NCI-H1105 treated with DMSO at 0.1 percent for 48 hours (cell line): ENCODE measurements around the gene MARS1.

Experiments used
- DNase-seq: peaks from one replicate; lab custom pipeline; 2025; lab: John Stamatoyannopoulos, UW

The MARS1 gene

GRCh38 chr12:57518176-57518919 lies 30.5 kb downstream of the MARS1 start:
- no peak for DNase-seq

DNA sequence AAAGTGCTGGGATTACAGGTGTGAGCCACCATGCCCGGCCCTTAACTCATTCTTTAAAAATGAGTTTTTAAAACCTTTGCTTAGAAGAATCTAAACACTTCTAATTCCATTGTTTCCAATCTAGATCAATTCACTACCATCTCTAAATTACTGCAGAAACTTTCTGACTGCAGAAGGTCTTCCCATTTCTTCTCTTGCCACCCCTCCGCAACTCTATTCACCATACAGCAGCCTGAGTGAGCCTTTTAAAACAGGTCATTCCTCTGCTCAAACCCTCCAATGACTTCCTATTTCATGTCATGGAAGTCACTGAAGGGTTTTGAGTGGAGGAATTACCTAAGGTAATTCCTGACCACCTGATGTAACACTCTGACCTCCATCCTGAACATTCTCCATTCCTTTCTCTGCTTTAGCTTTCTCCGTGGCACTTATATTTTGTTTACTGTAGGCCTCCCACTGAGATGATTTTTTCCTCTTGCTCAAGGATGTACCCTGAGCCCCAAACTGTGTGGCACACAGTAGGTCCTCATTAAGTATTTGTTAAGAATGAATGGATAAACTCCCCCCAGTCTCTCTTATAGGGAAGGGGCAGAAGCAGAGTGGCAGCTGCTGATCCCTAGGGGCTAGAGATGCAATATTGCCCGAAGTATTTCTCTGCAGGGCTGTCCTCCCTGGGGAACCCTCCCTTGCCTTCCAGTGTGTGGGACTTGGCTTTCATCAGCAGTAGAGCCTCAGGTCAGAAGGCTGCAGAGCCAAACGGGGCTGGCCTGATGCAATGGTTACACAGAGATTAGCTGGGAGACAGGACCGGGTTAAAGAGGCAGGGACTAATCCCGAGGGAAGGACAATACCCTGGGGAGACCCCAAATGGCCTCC lies 31.3 kb downstream of the MARS1 start:
- no peak for DNase-seq

GRCh38 chr12:57519796-57520052 lies 31.9 kb downstream of the MARS1 start:
- peak; percentile 16 for DNase-seq

DNA sequence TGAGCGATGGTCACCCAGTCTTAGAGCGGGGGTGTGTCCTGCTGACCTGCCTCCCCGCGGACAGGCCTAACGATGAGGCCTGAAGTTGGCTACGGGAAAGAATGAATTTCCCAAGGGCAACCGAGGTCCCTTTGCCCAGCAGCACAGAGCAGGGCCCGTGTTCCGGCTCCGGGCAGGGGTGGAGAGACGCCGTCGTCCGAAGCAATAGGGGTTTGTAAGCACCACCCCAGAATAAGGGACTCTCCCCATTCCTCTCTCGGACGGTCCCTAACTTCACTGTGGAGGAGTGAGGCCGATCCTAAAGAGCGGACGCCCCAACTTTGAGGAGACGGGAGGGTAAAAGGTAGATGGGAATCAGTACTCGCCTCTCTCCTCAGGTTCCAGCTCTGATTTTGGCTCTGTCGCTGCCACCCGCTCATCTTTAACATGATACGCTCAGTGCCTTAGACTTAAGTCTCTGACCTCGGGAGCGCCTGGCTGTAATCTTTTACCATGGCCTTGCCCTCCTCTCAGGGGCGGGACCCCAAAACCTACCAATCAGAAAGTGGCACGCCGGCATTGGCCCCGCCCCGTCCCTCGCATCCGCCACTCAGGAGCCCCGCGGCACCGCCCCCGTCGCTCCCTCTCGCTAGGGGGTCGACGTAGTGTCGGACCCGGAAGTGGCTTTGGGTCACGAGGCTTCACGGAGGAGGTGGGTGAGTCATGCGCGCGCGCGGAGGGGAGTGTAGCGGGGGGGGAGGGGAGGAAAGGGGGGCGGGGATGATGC lies 32.4 kb downstream of the MARS1 start, which contains the start of gene DDIT3:
DDIT3 (minus strand) TSS at position 462 of the 766 bp plus-strand sequence. CDS start 3,108 bp downstream, outside the sequence.
- peak; percentile 92 for DNase-seq

DNA sequence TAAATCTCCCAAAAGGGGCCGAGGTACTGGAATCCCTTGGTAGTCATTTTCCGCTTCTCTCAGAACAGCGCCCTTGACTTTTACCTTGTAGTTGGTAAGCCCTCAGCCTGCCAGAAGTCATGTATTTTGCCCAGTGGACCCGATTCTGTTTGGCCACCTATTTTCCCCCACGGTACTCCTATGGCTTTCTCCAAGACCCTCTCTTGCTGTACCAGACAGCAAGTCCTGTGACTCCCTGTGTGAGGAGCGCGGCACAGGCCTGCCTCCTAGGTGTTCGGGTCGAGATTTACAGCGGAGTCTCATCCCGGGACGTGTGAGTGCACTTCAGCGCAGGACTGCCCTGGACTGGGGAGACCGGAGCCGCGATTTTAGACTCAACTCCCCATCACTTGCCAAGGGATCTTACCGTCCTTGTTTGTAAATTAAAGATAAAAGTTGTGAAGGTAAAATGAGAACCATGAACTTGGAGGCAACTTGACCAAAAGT lies 33.7 kb downstream of the MARS1 start:
- DNase-seq = no peak

- DNase-seq = peak; percentile 78
Observed at GRCh38 chr12:57522011-57522886, 34.4 kb downstream of the MARS1 start, which contains the start of gene MBD6. TSS of gene MBD6 (plus strand) at chr12:57522824. CDS start at chr12:57524304, 1,480 bp downstream.

DNA sequence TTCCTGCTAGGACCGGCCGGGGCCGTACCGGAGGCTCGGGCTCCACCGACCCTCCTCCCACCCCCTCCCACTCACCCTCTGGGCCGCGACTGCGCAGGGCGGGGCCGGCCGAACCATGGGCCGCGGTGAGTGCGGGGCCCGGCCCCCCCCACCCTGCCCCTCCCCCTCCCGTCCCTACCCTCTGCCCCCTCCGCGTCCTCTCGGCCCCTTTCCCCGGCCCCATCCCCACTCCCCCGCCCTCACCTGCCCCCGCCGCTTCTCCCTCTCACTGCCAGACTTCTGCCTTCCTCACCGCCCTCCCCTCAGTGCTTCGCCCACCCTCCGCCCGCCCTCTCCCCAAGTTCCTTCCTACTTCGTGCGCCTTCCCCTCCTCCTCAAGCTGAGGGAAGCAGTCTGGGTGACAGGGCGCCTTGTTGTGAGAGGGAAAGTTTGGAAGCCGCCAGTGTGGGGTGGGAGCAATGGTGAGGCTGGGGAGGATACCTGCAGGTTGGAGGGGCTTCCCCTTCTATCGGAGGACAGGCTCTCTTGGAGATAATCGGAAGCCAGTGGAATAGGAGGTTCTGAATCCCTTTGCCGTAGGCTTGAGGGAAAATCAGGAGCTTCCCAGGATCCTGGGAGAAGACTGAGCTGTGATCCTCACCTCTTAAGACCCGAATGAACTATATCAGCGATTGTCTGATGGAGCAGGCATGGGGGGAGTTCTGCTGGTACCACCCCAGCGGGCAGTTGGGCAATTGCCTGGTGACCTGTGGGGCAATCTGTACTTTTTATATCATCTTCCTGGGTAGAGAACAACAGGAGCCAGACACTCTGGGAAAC lies 35.2 kb downstream of the MARS1 start:
- no peak for DNase-seq

GRCh38 chr12:57523706-57524614 lies 36.1 kb downstream of the MARS1 start:
- DNase-seq = no peak

GRCh38 chr12:57524814-57525614 lies 37.1 kb downstream of the MARS1 start:
- no peak for DNase-seq

DNA sequence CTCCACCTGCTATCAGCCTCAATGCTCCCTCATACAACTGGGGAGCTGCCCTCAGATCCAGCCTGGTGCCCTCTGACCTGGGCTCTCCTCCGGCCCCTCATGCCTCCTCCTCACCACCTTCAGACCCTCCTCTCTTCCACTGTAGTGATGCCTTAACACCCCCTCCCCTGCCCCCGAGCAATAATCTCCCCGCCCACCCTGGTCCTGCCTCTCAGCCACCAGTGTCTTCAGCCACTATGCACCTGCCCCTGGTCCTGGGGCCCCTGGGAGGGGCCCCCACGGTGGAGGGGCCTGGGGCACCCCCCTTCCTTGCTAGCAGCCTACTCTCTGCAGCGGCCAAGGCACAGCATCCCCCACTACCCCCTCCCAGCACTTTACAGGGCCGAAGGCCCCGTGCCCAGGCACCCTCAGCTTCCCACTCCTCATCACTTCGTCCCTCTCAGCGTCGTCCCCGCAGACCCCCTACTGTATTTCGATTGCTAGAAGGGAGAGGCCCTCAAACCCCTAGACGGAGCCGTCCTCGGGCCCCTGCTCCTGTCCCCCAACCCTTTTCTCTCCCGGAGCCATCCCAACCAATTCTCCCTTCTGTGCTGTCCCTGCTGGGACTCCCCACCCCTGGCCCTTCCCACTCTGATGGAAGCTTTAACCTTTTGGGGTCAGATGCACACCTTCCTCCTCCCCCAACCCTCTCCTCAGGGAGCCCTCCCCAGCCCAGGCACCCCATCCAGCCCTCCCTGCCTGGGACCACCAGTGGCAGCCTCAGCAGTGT lies 37.9 kb downstream of the MARS1 start:
- no peak for DNase-seq

DNA sequence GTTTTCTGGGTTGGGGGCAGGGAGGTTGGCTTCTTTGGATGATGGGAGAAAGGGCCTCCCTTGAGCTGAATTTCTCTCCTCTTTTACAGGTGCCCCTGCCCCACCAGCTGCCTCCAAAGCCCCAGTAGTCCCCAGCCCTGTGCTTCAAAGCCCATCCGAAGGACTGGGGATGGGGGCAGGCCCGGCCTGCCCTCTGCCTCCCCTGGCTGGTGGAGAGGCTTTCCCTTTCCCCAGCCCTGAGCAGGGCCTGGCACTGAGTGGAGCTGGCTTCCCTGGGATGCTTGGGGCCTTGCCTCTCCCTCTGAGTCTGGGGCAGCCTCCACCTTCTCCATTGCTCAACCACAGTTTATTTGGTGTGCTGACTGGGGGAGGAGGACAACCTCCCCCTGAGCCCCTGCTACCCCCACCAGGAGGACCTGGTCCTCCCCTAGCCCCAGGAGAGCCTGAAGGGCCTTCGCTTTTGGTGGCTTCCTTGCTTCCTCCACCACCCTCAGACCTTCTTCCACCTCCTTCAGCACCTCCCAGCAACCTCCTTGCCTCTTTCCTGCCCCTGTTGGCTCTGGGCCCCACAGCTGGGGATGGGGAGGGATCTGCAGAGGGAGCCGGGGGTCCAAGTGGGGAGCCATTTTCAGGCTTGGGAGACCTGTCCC lies 38.7 kb downstream of the MARS1 start:
- no peak for DNase-seq

- DNase-seq = no peak
Observed at GRCh38 chr12:57527184-57527583, 39.3 kb downstream of the MARS1 start.

GRCh38 chr12:57528176-57528575 lies 40.3 kb downstream of the MARS1 start:
- DNase-seq = no peak

- DNase-seq = no peak
Observed at GRCh38 chr12:57528831-57529555, 41.1 kb downstream of the MARS1 start.

DNA sequence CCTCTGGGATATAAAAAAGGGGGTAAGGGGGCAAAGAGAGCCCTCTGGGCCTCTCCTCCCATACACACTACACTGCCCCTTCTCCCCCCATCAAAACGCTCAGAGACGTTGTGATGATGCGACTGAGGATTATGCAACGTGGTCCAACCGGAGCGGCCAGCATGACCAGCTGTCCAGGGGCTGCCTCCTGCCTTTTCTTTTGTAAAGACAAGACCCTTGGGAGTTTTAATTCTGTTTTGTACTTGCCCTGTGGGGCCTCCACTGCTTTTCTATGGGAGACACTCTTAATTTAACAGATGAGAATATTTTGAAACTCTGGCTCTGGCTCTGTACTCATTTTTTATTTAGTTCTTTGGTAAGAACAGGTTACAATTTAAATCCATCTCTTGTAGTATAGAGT lies 42.0 kb downstream of the MARS1 start:
- DNase-seq = no peak

GRCh38 chr12:57530396-57531142 lies 42.7 kb downstream of the MARS1 start:
- no peak for DNase-seq
